Gastroesophageal sphincter (tissue), 4 donors: ENCODE results near the gene ANKRD27. TPM values are rescaled to one million over a fixed set of nuclear protein-coding genes. Genes with fewer than 3 reads are reported as not detected.

Experiments
- ATAC-seq: fragments of 150-250 bp; one replicate; pipeline ENCODE4 v1.9.1; 2016; ENCODE audit warnings: mild to moderate bottlenecking, moderate library complexity
- H3K27ac ChIP-seq, 4 donors: fragments of 200-600 bp; sonication (generic) in 3 of 4; 1 replicate in 3 of 4; 2 replicates in 1 of 4; pipeline ENCODE4 v1.5.1; 2016 to 2019
- H3K27me3 ChIP-seq: fragments of 200-600 bp; sonication (generic); one replicate; pipeline ENCODE4 v1.5.1; 2019
- H3K36me3 ChIP-seq, 2 donors: fragments of 200-600 bp; sonication (generic); one replicate each; pipeline ENCODE4 v1.5.1; 2019; ENCODE audit warnings: control low read depth in 1 of 2
- H3K4me1 ChIP-seq, 3 donors: fragments of 200-600 bp; sonication (generic); 1 replicate in 2 of 3; 2 replicates in 1 of 3; pipeline ENCODE4 v1.5.1; 2016 to 2019; ENCODE audit warnings: control low read depth in 2 of 3
- H3K4me3 ChIP-seq, 2 donors: fragments of 200-600 bp; sonication (generic); one replicate each; pipeline ENCODE4 v1.5.1; 2019; ENCODE audit warnings: mild to moderate bottlenecking in 1 of 2, moderate library complexity in 1 of 2
- H3K9me3 ChIP-seq, 3 donors: fragments of 200-600 bp; sonication (generic); one replicate each; pipeline ENCODE4 v1.5.1; 2017 to 2019; ENCODE audit warnings: control low read depth in 2 of 3
- CTCF ChIP-seq, 4 experiments: fragments of 200-600 bp in 2 of 4; fragments of 450-650 bp in 2 of 4; sonication (generic) in 1 of 4; IDR thresholded peaks; one replicate each; pipeline ENCODE4 v1.5.1; 2017 to 2019; ENCODE audit warnings: antibody characterized with exemption in 4 of 4, mild to moderate bottlenecking in 2 of 4, moderate library complexity in 2 of 4
- EP300 ChIP-seq: sonication (generic); formaldehyde crosslinking; IDR thresholded peaks from one replicate; pipeline ENCODE4 v1.6.1; 2017; ENCODE audit warnings: antibody characterized with exemption, mild to moderate bottlenecking
- POLR2A ChIP-seq, 2 donors: fragments of 450-650 bp; IDR thresholded peaks; one replicate each; pipeline ENCODE4 v1.6.1; 2017; ENCODE audit warnings: antibody characterized with exemption in 2 of 2, mild to moderate bottlenecking in 2 of 2, moderate library complexity in 1 of 2
- POLR2AphosphoS5 ChIP-seq: sonication (generic); formaldehyde crosslinking; IDR thresholded peaks from one replicate; pipeline ENCODE4 v1.6.1; 2017; ENCODE audit warnings: antibody characterized with exemption
- WGBS, 2 donors: methylation state at CpG; one replicate each; pipeline ENCODE4 v1.1.5; 2018; ENCODE audit warnings: low coverage in 1 of 2; 5-methylcytosine and 5-hydroxymethylcytosine counted together
- total RNA-seq, 4 donors: library from RNA; depleted of rRNA; stranded (reverse); fragments of >200 nt; gene quantifications; one replicate each; pipeline ENCODE4 v1.1.0, GENCODE V29; 2016

ANKRD27 gene
- total RNA-seq, 4 donors from 2014 or later: 43.5 to 63.3 (median 52.6) TPM

GRCh38 chr19:32692727-32693061, 17.7 kb upstream of the ANKRD27 start:
- Histone ChIP-seq H3K4me3 (peak overlapping the region; percentile 56 to 70), H3K36me3 (peaks cover 0 to 12% of the 10 kb centered on the region in 2 donors), H3K27me3 (no peaks in the 10 kb centered on the region), H3K9me3 (no peaks in the 10 kb centered on the region), H3K4me1 (peaks cover 0 to 64% (median 23%) of the 10 kb centered on the region in 3 donors), H3K27ac (peak overlapping the region in 3 of 4 donors; percentile 82 to 90 (median 83))
- no peak for ATAC-seq
- TF ChIP-seq CTCF (IDR thresholded peaks at IDR 0.05) (no peak), POLR2A (IDR thresholded peaks at IDR 0.05) (no peak), EP300 (no peak), POLR2AphosphoS5 (no peak)
- 64 to 83% methylated on average over 1 to 4 of the region's 7 CpGs for WGBS, 2 donors

GRCh38 chr19:32691952-32692726, 17.2 kb upstream of the ANKRD27 start:
- Histone ChIP-seq H3K4me3 (peak overlapping the region; percentile 56 to 70), H3K36me3 (peaks cover 0 to 7% of the 10 kb centered on the region in 2 donors), H3K4me1 (peaks cover 0 to 64% (median 23%) of the 10 kb centered on the region in 3 donors), H3K27ac (peak overlapping the region; percentile 27 to 90 (median 82)), H3K27me3 (no peaks in the 10 kb centered on the region), H3K9me3 (no peaks in the 10 kb centered on the region)
- no peak for TF ChIP-seq POLR2A (IDR thresholded peaks at IDR 0.05)
- no peak for TF ChIP-seq EP300
- peak in 1 of 4 experiments; percentile 10 for TF ChIP-seq CTCF (IDR thresholded peaks at IDR 0.05)
- no CpG with 5 or more reads among the region's 93 CpGs for WGBS, 2 donors
- ATAC-seq: peak; percentile 78

- peaks cover 0 to 59% (median 23%) of the 10 kb centered on the region in 3 donors for H3K4me1 ChIP-seq
- peak within 1 kb of the TSS; percentile 27 to 90 (median 82) for H3K27ac ChIP-seq
- WGBS, 2 donors: 11 to 35% methylated on average over 5 to 6 of the region's 32 CpGs
- ATAC-seq: peak; percentile 95
- no peaks in the 10 kb centered on the region for H3K36me3 ChIP-seq
- H3K4me3 ChIP-seq: peak within 1 kb of the TSS; percentile 56 to 70
- TF ChIP-seq POLR2AphosphoS5: peak; percentile 78
- TF ChIP-seq POLR2A (IDR thresholded peaks at IDR 0.05): peak; percentile 46 to 73
- no peak for TF ChIP-seq EP300
- TF ChIP-seq CTCF (IDR thresholded peaks at IDR 0.05): no peak
- H3K9me3 ChIP-seq: no peaks in the 10 kb centered on the region
- no peaks in the 10 kb centered on the region for H3K27me3 ChIP-seq
Measured at GRCh38 chr19:32691291-32691951, 16.4 kb upstream of the ANKRD27 start, which contains the start of gene NUDT19. Gene NUDT19, plus strand, starts transcription at chr19:32691821. Its CDS starts 140 bp downstream, at chr19:32691961.

- TF ChIP-seq EP300: no peak
- no peak for TF ChIP-seq CTCF (IDR thresholded peaks at IDR 0.05)
- no peak for TF ChIP-seq POLR2A (IDR thresholded peaks at IDR 0.05)
- TF ChIP-seq POLR2AphosphoS5: no peak
- H3K27me3 ChIP-seq: no peaks in the 10 kb centered on the region
- no peaks in the 10 kb centered on the region for H3K9me3 ChIP-seq
- WGBS, 2 donors: 67% methylated on average over 1 of the region's 1 CpG; no CpG with 5 or more reads in 1 of the 2 donors
- no peaks in the 10 kb centered on the region for H3K36me3 ChIP-seq
- no peak overlapping the region for H3K27ac ChIP-seq
- no peak for ATAC-seq
- H3K4me3 ChIP-seq: no peak overlapping the region
- peaks cover 0 to 27% (median 8%) of the 10 kb centered on the region in 3 donors for H3K4me1 ChIP-seq
Measured at GRCh38 chr19:32688311-32688710, 13.3 kb upstream of the ANKRD27 start.
